IgD-negative memory B cell (primary cell): ENCODE measurements around the gene IGFBP2. TPM values are rescaled to one million over a fixed set of nuclear protein-coding genes. Genes with fewer than 3 reads are reported as not detected.
A peak's percentile ranks its signal among the peaks of the same experiment; 100 is the strongest.

ENCODE experiments used
- H3K27ac Mint-ChIP-seq, 3 donors: one replicate each; pipeline ENCODE4 v1.8.0; 2020 to 2022; ENCODE audit warnings: mild to moderate bottlenecking in 3 of 3, mixed read lengths in 3 of 3, moderate library complexity in 1 of 3
- H3K27me3 Mint-ChIP-seq: one replicate; pipeline ENCODE4 v1.8.0; 2021; ENCODE audit warnings: mixed read lengths
- H3K36me3 Mint-ChIP-seq: one replicate; pipeline ENCODE4 v1.8.0; 2020; ENCODE audit warnings: mild to moderate bottlenecking, mixed read lengths
- H3K4me1 Mint-ChIP-seq, 3 donors: one replicate each; pipeline ENCODE4 v1.8.0; 2020 to 2022; ENCODE audit warnings: mixed read lengths in 3 of 3, mild to moderate bottlenecking in 1 of 3
- H3K4me3 Mint-ChIP-seq, 4 donors: one replicate each; pipeline ENCODE4 v1.8.0; 2020 to 2022; ENCODE audit warnings: mild to moderate bottlenecking in 4 of 4, mixed read lengths in 4 of 4, moderate library complexity in 3 of 4
- H3K9me3 Mint-ChIP-seq, 3 donors: one replicate each; pipeline ENCODE4 v1.8.0; 2020 to 2021; ENCODE audit warnings: mixed read lengths in 3 of 3, mild to moderate bottlenecking in 1 of 3
- polyA plus RNA-seq: library from polyadenylated mRNA; unstranded; fragments of 300-500 nt; fragmentation: Illumina TruSeq; gene quantifications from one replicate; pipeline ENCODE4 v1.2.3, GENCODE V29; 2021

IGFBP2 gene
- polyA plus RNA-seq, 1 donor from 2014 or later, result not detected

DNA sequence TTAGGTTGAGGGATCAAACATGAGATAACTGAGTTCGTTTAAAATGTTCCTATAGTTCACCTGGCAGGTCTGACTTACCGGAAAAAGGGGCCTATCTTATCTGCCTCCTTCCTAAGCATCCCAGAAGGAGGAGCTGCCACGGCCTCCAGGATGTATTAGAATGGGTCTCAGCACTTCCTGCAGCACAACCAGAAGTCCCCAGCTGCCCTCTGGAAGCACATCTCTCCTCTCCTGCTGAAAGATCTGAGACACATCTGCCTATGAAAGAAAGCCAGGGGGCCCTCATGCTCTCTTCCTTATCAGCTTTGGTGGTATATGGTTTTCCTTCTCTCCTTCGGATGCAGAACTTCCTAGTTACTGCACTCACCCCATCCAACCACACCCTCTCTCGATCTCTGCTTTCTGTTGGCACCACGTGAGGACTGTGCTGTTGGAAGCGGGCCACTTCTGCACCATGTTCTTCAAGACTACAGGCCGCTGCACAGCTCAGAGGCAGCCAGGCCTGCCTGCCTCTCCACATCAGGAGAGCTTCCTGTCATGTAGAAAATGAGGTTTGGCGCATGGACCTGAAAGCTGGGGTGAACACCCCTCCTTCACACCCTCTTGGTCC, 55.6 kb downstream of the IGFBP2 start:
- H3K4me3 Mint-ChIP-seq, result no peak overlapping the region
- no peaks in the 10 kb centered on the region for H3K36me3 Mint-ChIP-seq
- H3K27ac Mint-ChIP-seq, result no peak overlapping the region
- no peaks in the 10 kb centered on the region for H3K9me3 Mint-ChIP-seq
- peaks cover 9 to 18% (median 13%) of the 10 kb centered on the region in 3 donors for H3K4me1 Mint-ChIP-seq
- peaks cover 50% of the 10 kb centered on the region for H3K27me3 Mint-ChIP-seq

DNA sequence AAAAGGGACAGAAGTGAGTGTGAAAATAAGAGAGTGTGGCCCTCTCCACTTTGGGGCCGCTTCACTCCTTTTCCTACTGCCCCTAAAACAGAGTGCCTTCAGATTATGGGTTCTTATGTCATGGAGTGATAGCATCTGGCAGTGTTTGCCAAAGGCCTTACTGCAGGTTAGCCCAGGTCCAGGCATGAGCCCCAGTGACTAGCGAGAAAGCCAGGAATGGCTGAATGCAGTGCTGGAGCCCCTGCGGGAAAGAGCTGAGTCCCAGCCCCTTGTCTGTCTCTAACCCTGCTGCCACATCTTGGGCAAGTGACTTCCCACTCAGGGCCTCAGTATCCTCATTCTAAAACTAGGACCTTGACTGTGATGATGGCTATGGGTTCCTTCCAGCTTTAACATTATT, 56.2 kb downstream of the IGFBP2 start:
- Mint-ChIP-seq H3K4me3 (peak overlapping the region in 1 of 4 donors; percentile 51), H3K27me3 (peaks cover 53% of the 10 kb centered on the region), H3K9me3 (no peaks in the 10 kb centered on the region)

DNA sequence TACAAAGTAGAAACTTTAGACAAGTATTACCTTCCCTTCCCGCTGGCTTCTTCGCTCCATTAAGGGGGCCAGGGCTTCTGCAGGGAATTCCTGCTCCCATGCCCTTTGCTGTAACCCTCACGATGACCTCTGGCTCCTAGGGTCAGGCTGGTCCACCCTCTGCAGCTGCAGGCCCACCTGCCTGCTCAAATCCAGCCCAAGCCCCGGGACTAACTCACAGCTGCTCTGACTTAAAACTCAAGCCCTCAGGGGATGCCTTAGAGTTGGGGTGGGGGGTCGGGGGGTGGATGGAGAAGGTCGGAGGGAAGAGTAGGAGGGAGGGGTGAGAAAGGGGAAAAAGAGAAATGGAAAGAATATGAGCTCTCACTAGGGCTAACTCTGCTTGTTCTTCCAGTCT, 57.2 kb downstream of the IGFBP2 start:
- Mint-ChIP-seq H3K27me3 (peaks cover 55% of the 10 kb centered on the region), H3K4me3 (no peak overlapping the region), H3K4me1 (peaks cover 9 to 20% (median 13%) of the 10 kb centered on the region in 3 donors), H3K9me3 (no peaks in the 10 kb centered on the region), H3K36me3 (no peaks in the 10 kb centered on the region), H3K27ac (no peak overlapping the region)

More for the DNA sequence above, 56.2 kb downstream of the IGFBP2 start:
- Mint-ChIP-seq H3K4me1 (peaks cover 9 to 20% (median 13%) of the 10 kb centered on the region in 3 donors), H3K27ac (no peak overlapping the region), H3K36me3 (no peaks in the 10 kb centered on the region)

DNA sequence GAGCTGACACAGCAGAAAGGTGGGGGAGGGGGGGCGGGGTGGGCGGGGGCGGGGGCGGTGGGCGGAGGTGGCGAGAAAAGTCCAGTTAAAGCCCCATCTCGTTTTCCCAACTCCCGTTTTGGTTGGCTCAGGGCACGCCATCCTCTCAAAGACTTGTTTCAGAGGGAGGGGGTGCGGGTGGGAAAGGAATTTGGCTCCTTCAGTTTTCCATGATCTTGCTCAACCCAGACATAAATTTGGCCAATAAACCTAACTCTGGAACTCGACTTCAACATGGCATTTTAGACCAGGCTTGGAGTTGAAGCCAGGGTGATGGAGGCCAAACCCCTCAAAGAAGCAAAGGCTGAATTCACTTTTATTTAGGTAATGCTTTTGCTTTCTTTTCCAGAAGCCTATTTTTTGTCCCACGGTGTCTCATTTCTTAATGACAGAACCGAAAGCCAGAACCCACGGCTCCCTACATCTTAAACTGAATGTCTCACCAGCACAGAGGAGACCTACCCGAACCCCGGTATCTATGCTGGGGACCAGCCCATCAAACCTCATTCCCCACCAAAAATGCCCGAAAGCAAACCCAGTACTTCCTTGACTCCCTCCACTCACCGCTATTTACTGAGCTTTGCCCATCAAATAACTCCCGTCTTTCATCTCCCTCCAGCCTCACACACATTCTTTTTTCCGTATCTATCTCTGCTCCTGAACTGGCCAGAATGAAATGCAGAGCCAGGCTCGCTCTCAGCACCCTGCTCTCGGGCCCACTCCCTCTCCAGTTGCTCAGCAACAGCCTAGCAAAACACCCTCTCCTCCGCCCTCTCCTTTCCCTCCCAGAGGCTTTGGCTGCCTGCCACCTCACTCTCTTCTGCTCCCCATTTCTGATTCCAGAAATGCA, 57.9 kb downstream of the IGFBP2 start:
- Mint-ChIP-seq H3K4me3 (peak overlapping the region in 2 of 4 donors; percentile 37 to 75), H3K27ac (no peak overlapping the region), H3K36me3 (no peaks in the 10 kb centered on the region), H3K27me3 (peaks cover 59% of the 10 kb centered on the region), H3K4me1 (peaks cover 9 to 20% (median 13%) of the 10 kb centered on the region in 3 donors), H3K9me3 (no peaks in the 10 kb centered on the region)

DNA sequence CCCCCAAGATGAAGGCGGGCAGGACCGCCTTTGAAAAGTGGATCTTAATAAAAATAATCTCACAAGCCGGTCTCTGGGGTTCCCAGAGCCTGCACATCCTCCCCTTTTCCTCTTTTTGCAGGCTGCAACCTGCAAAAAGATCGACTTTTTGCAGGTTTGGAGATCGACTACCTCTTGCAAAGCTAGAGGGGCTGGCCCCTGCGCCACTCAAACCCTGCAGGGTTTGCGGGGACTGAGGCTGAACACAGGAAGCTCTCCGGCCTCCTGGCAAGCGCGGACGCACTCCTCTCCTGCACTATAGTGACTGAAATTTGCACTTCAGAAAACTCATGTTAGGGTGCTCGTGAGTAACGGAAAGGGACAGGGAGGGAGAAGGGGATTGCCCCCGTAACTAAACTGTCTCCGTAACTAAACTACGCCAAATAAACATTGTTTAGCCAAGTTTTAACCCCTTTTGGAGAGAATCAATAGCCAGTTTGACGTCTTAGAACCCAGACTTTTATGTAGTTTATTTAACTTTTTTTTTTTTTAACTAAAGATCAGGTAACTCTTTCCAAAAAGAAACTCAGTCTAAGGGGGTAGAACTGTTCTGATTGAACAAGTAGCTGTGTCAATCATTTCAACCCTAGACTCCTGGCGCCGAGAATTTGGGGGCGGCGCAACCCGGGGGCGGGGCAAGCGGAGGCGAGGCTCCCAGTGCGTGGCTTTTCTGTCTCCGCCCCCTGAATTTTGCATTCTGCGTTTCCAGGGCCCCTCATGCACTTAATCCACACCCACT, 59.6 kb downstream of the IGFBP2 start:
- Mint-ChIP-seq H3K36me3 (no peaks in the 10 kb centered on the region), H3K9me3 (no peaks in the 10 kb centered on the region), H3K4me1 (peaks cover 9 to 23% (median 13%) of the 10 kb centered on the region in 3 donors), H3K4me3 (peak overlapping the region; percentile 67 to 86 (median 74)), H3K27ac (peak overlapping the region in 2 of 3 donors; percentile 53 to 71), H3K27me3 (peaks cover 66% of the 10 kb centered on the region)

DNA sequence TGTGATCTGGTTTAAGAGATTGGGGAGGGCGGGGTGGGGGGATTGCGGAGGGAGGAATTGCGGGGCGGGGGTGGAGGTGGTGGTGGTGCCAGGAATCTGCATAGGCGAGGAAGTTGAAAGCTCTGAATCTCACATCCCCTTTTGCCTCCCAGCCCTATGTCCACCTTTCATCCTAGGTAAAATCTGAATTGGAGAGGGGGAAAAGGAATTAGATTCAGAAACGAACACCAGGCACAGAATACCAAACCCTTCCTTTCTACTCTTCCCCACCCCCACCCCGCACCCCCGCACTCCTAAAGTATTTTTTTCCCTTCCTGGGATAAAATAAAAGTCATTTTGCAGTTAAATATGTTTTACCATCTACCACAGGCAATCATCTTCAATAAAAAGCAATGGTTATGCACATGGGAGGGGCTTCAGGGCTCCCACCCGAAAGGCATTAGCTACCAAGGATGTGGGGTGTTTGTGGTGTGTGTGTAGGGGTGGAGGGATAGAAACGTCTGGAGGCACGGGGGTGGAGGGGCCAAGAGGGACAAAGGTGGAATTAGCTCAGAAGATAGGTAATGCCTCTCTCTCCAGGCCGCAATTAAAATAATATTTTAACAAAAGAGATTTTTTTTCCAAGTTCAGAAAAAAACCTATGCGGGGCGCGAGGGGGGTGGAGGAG, 60.3 kb downstream of the IGFBP2 start:
- Mint-ChIP-seq H3K4me1 (peaks cover 9 to 23% (median 13%) of the 10 kb centered on the region in 3 donors), H3K27ac (peak overlapping the region in 1 of 3 donors; percentile 85), H3K36me3 (no peaks in the 10 kb centered on the region), H3K4me3 (peak overlapping the region in 3 of 4 donors; percentile 57 to 75 (median 71)), H3K27me3 (peaks cover 67% of the 10 kb centered on the region), H3K9me3 (no peaks in the 10 kb centered on the region)

DNA sequence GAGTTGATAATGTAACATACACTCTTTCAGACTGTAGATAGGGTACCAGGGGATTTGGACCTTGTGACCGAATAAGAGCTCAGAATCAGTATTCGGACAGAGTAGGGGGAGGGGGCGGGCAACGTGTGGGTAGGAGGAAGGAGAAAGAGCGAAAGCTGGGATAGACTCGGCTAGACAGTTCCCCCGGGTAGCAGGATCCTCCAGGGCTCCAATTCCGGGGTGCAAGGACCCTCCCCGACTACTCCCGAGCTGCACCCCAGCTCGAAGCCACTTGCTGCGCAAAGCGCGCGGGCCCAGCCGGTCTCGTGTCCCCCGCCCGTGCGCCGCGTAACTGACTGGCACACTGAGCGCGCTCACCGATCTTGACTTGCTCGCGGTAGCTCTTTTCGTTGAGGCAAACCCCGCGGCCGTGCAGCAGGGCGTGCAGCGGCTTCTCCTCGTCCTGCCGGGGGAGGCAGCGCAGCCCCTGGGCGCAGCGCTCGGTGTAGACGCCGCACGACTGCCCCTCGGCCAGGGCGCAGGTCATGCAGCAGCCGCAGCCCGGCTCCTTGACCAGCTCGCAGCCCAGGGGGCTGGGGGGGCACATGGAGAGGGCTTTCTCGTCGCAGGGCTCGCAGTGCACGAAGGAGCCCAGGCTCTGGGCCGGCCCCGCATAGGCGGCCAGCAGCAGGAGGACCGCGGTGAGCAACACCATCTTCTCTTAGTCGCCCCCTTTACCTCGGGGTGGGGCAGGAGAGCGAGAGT, 61.0 kb downstream of the IGFBP2 start:
- H3K27ac Mint-ChIP-seq, result peak overlapping the region in 1 of 3 donors; percentile 85
- no peaks in the 10 kb centered on the region for H3K36me3 Mint-ChIP-seq
- no peaks in the 10 kb centered on the region for H3K9me3 Mint-ChIP-seq
- H3K4me3 Mint-ChIP-seq, result peak overlapping the region in 3 of 4 donors; percentile 48 to 75 (median 71)
- H3K4me1 Mint-ChIP-seq, result peaks cover 9 to 23% (median 13%) of the 10 kb centered on the region in 3 donors
- peaks cover 63% of the 10 kb centered on the region for H3K27me3 Mint-ChIP-seq

DNA sequence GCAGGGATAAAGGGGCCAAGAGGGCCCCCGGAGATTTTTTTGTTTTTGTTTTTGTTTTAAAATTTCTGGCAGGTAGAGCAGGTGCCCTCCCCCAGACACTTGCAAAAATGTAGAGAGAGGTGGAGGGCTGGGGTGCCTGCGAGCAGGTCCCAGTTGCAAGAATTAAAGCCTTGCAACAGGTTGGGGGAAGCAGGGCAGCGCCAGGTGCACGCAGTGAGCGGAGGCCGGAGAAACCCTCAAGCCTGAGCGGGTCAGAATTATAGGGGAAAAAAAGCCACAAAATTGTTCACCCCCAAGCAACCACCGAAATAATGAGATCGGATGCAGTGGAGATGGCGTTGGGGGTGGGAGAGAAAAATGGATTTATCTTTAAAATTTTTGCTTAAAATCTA, 61.6 kb downstream of the IGFBP2 start:
- Mint-ChIP-seq H3K27ac (no peak overlapping the region), H3K27me3 (peaks cover 58% of the 10 kb centered on the region), H3K4me3 (no peak overlapping the region), H3K36me3 (no peaks in the 10 kb centered on the region), H3K9me3 (no peaks in the 10 kb centered on the region), H3K4me1 (peaks cover 9 to 23% (median 13%) of the 10 kb centered on the region in 3 donors)

DNA sequence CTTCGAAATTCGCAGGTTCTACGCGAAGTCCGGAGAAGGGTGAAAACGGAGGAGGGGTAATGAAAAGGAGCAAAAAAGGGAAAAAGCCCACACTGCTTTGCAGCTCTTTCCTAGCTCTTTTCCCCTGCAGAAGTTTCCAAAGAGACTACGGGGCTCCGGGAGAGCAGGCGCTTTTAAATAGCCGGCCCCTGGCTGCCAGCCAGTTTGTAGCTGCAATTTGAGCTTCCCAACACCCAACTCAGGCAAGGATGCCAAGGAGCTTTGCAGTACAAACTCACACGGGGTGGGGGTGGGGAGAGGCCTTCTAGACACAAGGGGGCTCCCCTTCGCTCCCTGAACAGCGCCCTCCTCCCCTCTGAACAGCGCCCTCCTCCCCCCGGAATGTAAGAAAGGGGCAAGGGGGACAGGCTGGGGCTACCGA, 62.2 kb downstream of the IGFBP2 start, which contains the start of gene IGFBP5:
Gene IGFBP5, minus strand, starts transcription at position 149 of the 421 bp plus-strand sequence. CDS start 774 bp downstream, outside the sequence.
- Mint-ChIP-seq H3K4me3 (peak within 1 kb of the TSS in 1 of 4 donors; percentile 48), H3K27ac (no peak within 1 kb of the TSS), H3K36me3 (no peaks in the 10 kb centered on the region), H3K4me1 (peaks cover 9 to 23% (median 13%) of the 10 kb centered on the region in 3 donors), H3K27me3 (peaks cover 53% of the 10 kb centered on the region), H3K9me3 (no peaks in the 10 kb centered on the region)

DNA sequence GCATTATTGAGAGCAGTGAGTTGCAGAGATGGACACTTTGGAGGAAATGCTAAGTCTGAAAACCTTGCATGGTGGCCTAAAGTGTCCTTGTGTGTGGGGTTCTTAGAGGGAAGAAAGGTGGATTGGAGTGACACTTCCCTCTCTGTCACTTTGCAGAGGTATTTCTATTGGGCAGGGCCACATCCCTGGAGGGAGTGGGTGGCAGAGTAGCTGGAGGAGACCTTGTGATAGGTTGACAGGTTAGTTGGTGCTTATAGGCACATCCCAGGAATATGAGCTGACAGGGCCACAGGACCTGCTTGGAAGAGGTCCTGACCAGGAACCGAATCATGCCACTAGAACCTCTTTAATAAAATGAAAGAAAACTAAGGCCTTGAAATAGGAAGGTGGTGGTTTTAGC, 63.1 kb downstream of the IGFBP2 start:
- no peaks in the 10 kb centered on the region for H3K36me3 Mint-ChIP-seq
- peaks cover 48% of the 10 kb centered on the region for H3K27me3 Mint-ChIP-seq
- no peaks in the 10 kb centered on the region for H3K9me3 Mint-ChIP-seq
- peaks cover 8 to 19% (median 9%) of the 10 kb centered on the region in 3 donors for H3K4me1 Mint-ChIP-seq
- no peak overlapping the region for H3K4me3 Mint-ChIP-seq
- H3K27ac Mint-ChIP-seq, result no peak overlapping the region

DNA sequence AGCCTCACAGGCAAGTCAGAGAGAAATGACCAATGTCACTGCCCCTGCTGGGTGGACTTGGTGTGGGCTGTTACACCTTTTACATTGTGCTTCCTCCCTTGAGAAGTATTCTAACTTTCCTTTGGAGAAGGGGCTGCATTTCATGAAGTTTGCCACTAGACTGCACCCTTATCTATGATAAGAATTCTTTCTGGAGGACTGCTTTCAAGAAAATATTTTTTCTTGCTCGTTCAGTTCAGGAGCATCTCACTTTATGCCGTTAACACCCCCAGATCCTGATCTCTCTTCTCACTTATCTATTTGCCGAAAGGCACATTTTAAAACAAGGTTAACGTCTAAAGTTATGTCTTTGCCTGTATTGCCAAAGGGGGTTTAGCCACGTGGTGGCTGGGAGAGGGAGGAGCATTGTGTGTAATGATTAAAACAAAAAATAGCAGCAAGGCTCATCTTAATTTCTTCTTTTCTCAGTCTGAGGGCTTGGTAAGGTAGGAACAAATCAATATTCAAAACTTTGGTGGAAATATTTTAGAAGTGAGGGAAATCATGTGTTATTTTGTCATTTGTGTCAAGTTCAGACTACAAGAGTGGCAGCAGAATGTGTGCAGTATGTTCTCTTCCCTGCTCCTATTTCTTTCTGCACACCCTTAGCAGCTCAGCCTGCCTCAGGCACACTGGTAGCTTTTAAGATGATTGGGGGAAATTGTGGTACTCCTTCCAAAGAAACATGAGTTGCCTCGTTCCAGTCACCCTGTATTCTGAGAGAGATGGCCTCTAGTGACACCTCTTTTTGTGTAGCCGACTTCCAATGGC, 63.7 kb downstream of the IGFBP2 start:
- Mint-ChIP-seq H3K36me3 (no peaks in the 10 kb centered on the region), H3K4me3 (no peak overlapping the region), H3K4me1 (peaks cover 5 to 15% (median 6%) of the 10 kb centered on the region in 3 donors), H3K27me3 (peaks cover 43% of the 10 kb centered on the region), H3K9me3 (no peaks in the 10 kb centered on the region), H3K27ac (no peak overlapping the region)

DNA sequence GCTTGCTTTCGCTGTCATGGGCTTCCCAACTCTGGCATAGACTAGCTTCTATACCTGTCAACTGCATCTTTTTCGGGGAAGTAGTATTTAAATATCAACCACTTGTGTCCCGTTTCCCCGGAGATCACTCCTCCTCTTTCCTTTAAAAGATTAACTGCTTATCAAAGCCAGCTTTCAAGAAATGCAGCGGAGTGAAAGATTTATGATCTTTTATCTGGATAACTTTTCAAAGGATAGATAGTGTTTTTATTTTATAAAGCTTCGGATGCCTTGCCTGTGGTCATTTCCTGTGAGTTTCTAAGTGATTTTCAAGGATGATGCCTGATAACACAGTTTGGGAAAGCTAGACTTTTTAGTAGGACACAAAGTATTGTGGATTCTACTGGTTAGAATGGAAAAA, 65.1 kb downstream of the IGFBP2 start:
- H3K27ac Mint-ChIP-seq, result no peak overlapping the region
- no peak overlapping the region for H3K4me3 Mint-ChIP-seq
- no peaks in the 10 kb centered on the region for H3K36me3 Mint-ChIP-seq
- peaks cover 34% of the 10 kb centered on the region for H3K27me3 Mint-ChIP-seq
- no peaks in the 10 kb centered on the region for H3K9me3 Mint-ChIP-seq
- peaks cover 0 to 7% (median 0%) of the 10 kb centered on the region in 3 donors for H3K4me1 Mint-ChIP-seq

DNA sequence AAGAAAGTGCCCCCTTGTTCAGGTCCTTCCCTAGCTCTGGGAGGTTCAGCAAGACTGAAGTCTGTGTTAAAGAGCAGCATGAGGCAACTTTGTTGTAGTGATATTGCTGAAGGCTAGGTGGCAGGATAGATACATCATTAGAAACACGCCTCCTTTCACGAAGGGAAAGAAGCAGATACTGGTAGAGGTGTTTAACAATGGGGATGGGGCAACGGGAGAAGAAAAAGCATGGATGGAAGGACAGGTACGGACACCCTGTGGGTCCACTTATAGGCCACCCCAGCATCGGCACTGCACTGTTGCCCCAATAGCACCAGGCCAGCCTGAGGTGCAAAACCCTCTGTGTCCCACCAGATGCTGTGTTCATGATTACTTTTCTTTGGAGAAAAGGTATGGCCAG, 65.7 kb downstream of the IGFBP2 start:
- Mint-ChIP-seq H3K9me3 (no peaks in the 10 kb centered on the region), H3K4me3 (no peak overlapping the region), H3K4me1 (peaks cover 0 to 4% (median 0%) of the 10 kb centered on the region in 3 donors), H3K27ac (no peak overlapping the region), H3K27me3 (peaks cover 31% of the 10 kb centered on the region), H3K36me3 (no peaks in the 10 kb centered on the region)
